KMS-11 (cell line): ENCODE measurements around the gene NCK2.

Experiments
- H2AFZ ChIP-seq: fragments of 200-600 bp; sonication (generic); 2 replicates; pipeline ENCODE4 v1.6.1; 2016; ENCODE audit warnings: antibody characterized with exemption, mixed run types, low read depth
- H3K27ac ChIP-seq: fragments of 200-600 bp; sonication (generic); 2 replicates; pipeline ENCODE4 v1.6.1; 2016; ENCODE audit warnings: mild to moderate bottlenecking, mixed run types
- H3K27me3 ChIP-seq: fragments of 200-600 bp; sonication (generic); 2 replicates; pipeline ENCODE4 v1.6.1; 2017; ENCODE audit warnings: mild to moderate bottlenecking, low read depth, mixed run types, moderate library complexity; ENCODE audit not compliant: insufficient read depth
- H3K36me3 ChIP-seq: fragments of 200-600 bp; sonication (generic); 2 replicates; pipeline ENCODE4 v1.6.1; 2017; ENCODE audit warnings: mild to moderate bottlenecking, mixed run types; ENCODE audit not compliant: insufficient read depth
- H3K4me1 ChIP-seq: fragments of 200-600 bp; sonication (generic); 2 replicates; pipeline ENCODE4 v1.6.1; 2016; ENCODE audit warnings: mild to moderate bottlenecking, low read depth, mixed run types; ENCODE audit not compliant: poor library complexity, severe bottlenecking
- H3K4me2 ChIP-seq: fragments of 200-600 bp; sonication (generic); 2 replicates; pipeline ENCODE4 v1.7.0; 2016; ENCODE audit warnings: mild to moderate bottlenecking, mixed run types
- H3K4me3 ChIP-seq: fragments of 200-600 bp; sonication (generic); IDR thresholded peaks from 2 replicates; pipeline ENCODE4 v1.6.1; 2017; ENCODE audit warnings: low read depth, low read length, mixed read lengths; ENCODE audit not compliant: insufficient read depth
- H3K79me2 ChIP-seq: fragments of 200-600 bp; sonication (generic); 2 replicates; pipeline ENCODE4 v1.6.1; 2016; ENCODE audit warnings: low read depth, mixed run types; ENCODE audit not compliant: insufficient read depth
- H3K9ac ChIP-seq: fragments of 200-600 bp; sonication (generic); 2 replicates; pipeline ENCODE4 v1.6.1; 2016; ENCODE audit warnings: mild to moderate bottlenecking, mixed run types
- H4K20me1 ChIP-seq: fragments of 200-600 bp; sonication (generic); 2 replicates; pipeline ENCODE4 v1.6.1; 2016; ENCODE audit warnings: mild to moderate bottlenecking, mixed run types; ENCODE audit not compliant: insufficient read depth
- TF ChIP-seq, protein P1 (sequence below): fragments of 200-600 bp; sonication (generic); conservative IDR thresholded peaks from 2 replicates; pipeline ENCODE4 v1.6.1; 2017; ENCODE audit warnings: low read depth, mild to moderate bottlenecking, antibody characterized with exemption, low read length, moderate library complexity, mixed read lengths

The NCK2 gene

DNA sequence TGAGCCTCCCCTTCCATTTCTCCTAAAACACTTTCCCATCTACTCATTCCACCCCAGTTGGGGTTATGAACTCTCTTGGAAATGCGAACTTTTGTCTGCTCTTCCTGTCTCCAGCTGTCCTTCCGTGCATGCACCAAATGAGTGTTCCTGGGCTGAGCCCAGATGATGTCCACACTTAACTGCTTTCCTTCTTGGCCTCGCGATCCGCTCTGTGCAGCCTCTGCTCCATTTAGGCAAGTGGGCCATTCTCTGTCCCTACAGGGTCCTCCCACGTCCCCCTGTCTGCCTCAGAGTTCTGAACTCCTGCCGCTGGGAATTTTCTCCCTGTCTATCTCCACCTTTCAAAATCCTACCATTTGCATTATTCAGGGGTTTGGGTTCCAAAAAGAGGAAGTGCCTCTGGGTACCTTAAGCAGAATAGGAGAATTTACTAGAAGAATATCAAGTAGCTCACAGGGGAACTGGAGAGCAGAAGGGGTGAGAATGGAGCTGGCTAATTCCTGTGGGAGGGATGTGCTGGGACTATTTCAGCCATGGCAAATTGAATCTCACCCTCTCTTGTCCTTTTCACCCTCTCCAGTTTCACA, 4.7 kb upstream of the NCK2 start:
- Histone ChIP-seq H4K20me1 (no peaks in the 10 kb centered on the region), H3K4me3 (no peak overlapping the region), H3K4me2 (no peak overlapping the region), H3K36me3 (no peaks in the 10 kb centered on the region), H3K4me1 (peaks cover 12% of the 10 kb centered on the region), H3K27ac (no peak overlapping the region), H3K27me3 (no peaks in the 10 kb centered on the region), H3K79me2 (no peaks in the 10 kb centered on the region), H3K9ac (no peak overlapping the region), H2AFZ (no peak overlapping the region)
- TF ChIP-seq, protein P1, sequence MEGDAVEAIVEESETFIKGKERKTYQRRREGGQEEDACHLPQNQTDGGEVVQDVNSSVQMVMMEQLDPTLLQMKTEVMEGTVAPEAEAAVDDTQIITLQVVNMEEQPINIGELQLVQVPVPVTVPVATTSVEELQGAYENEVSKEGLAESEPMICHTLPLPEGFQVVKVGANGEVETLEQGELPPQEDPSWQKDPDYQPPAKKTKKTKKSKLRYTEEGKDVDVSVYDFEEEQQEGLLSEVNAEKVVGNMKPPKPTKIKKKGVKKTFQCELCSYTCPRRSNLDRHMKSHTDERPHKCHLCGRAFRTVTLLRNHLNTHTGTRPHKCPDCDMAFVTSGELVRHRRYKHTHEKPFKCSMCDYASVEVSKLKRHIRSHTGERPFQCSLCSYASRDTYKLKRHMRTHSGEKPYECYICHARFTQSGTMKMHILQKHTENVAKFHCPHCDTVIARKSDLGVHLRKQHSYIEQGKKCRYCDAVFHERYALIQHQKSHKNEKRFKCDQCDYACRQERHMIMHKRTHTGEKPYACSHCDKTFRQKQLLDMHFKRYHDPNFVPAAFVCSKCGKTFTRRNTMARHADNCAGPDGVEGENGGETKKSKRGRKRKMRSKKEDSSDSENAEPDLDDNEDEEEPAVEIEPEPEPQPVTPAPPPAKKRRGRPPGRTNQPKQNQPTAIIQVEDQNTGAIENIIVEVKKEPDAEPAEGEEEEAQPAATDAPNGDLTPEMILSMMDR: no peak

DNA sequence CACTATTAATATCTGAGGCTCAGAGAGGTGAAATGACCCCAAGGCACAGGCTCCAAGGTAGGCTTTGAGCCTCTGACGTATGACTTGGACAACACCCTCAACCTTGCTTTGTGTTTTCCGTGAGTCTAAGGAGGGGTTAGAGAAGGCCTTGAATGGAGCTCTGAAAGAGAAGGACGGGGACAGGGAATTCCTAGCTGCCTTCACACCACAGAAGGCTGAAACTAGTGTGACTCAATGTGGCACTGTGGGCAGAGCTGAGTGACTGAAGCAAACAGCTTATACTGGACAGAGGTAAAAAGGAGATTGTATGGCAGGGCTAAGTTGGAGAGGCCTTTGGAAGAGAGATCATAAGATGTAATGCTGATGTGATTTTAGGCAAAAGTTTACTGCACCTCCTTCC, 3.5 kb upstream of the NCK2 start:
- no peaks in the 10 kb centered on the region for H3K27me3 ChIP-seq
- TF ChIP-seq, protein P1: no peak
- no peak overlapping the region for H3K9ac ChIP-seq
- no peak overlapping the region for H3K4me2 ChIP-seq
- peaks cover 4% of the 10 kb centered on the region for H3K4me1 ChIP-seq
- no peaks in the 10 kb centered on the region for H3K36me3 ChIP-seq
- H2AFZ ChIP-seq: no peak overlapping the region
- H4K20me1 ChIP-seq: no peaks in the 10 kb centered on the region
- H3K79me2 ChIP-seq: peaks cover 10% of the 10 kb centered on the region; the same call in 1 of the 2 replicates
- no peak overlapping the region for H3K4me3 ChIP-seq
- no peak overlapping the region for H3K27ac ChIP-seq

DNA sequence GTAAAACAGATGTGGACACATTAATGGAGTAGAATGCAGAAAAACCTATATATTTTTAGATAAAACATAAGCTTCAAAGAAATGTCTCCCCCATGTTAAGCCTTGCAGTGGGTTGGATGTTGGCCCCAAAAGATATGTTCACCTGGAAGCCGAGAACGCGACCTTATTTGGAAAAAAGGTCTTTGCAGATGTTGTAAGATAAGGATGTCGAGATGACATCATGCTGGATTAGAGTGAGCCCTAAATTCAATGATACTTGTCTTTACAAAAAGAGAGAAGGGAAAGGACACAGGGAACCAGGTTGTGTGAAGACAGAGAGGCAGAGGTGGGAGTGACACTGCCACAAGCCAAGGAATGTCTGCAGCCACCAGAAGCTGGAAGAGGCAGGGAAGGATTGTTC, 3.1 kb upstream of the NCK2 start:
- Histone ChIP-seq H3K4me3 (no peak overlapping the region), H3K79me2 (peaks cover 15% of the 10 kb centered on the region; the same call in 1 of the 2 replicates), H3K4me2 (no peak overlapping the region), H2AFZ (no peak overlapping the region), H3K4me1 (peaks cover 9% of the 10 kb centered on the region), H3K27ac (no peak overlapping the region), H3K27me3 (no peaks in the 10 kb centered on the region), H4K20me1 (no peaks in the 10 kb centered on the region), H3K36me3 (no peaks in the 10 kb centered on the region), H3K9ac (no peak overlapping the region)
- TF ChIP-seq, protein P1: no peak

DNA sequence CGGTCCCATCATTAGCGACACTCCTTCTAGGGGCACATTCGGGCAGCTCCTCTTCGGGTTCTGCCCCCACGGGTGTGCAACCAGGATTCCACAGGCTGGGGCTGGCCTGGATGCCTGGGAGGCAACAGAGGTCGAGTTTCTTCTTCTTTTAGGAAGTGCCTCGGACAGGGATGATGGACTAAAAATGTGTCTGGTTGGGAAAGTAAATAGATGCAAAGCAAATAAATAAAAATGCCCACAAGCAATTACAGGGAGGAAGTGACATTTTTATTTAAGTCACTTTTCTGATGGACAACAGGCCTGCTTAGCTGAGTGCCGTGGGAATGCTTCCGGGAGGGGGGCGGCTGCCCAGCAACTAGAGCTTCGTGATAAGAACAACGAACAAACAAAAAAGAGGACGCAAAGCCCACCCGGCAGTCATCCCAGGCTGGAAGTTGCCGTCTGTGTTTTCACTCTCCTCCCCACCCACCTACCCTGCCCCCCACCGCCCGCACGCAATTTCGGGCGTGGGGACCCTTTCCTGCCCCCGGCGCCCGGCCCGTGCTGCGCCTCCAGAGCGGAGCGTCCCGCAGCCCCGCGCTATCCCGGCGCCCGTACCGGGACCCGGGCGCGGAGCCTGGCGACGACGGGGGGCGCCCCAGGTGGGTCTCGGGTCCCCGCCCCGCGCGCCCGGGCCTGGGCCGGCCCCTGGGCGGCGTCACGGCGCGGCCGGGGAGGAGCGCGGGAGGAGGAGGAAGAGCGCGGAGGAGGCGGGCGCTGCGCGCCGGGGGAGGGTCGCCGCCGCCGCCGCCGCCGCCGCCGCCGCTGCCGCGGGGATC, 412 bp upstream of the NCK2 start:
- no peaks in the 10 kb centered on the region for H3K36me3 ChIP-seq
- peaks cover 41% of the 10 kb centered on the region for H3K79me2 ChIP-seq
- peak overlapping the region; percentile 45 for H2AFZ ChIP-seq
- TF ChIP-seq, protein P1: no peak
- 0 out of 2 replicates have a peak overlapping the region, but pooled peaks have one; percentile 36 for H3K9ac ChIP-seq
- H3K27ac ChIP-seq: no peak overlapping the region
- no peak overlapping the region for H3K4me3 ChIP-seq
- H3K4me2 ChIP-seq: peak overlapping the region; percentile 69; the same call in 1 of the 2 replicates
- no peaks in the 10 kb centered on the region for H4K20me1 ChIP-seq
- H3K4me1 ChIP-seq: peaks cover 36% of the 10 kb centered on the region
- H3K27me3 ChIP-seq: no peaks in the 10 kb centered on the region
